Dermis blood vessel endothelial cell (primary cell): ENCODE results near the gene CHRNE. TPM values are rescaled to one million over a fixed set of nuclear protein-coding genes. Genes with fewer than 3 reads are reported as not detected.
A peak's percentile ranks its signal among the peaks of the same experiment; 100 is the strongest.

Experiments
- DNase-seq: peaks from one replicate; pipeline ENCODE4 v3.0.0; 2010
- total RNA-seq: library from RNA; depleted of rRNA; stranded (reverse); fragments of >200 nt; gene quantifications from 2 replicates; pipeline ENCODE4 v1.2.3, GENCODE V29; 2014

Gene CHRNE
- total RNA-seq, 1 donor from 2014 or later = 0.85 TPM

DNA sequence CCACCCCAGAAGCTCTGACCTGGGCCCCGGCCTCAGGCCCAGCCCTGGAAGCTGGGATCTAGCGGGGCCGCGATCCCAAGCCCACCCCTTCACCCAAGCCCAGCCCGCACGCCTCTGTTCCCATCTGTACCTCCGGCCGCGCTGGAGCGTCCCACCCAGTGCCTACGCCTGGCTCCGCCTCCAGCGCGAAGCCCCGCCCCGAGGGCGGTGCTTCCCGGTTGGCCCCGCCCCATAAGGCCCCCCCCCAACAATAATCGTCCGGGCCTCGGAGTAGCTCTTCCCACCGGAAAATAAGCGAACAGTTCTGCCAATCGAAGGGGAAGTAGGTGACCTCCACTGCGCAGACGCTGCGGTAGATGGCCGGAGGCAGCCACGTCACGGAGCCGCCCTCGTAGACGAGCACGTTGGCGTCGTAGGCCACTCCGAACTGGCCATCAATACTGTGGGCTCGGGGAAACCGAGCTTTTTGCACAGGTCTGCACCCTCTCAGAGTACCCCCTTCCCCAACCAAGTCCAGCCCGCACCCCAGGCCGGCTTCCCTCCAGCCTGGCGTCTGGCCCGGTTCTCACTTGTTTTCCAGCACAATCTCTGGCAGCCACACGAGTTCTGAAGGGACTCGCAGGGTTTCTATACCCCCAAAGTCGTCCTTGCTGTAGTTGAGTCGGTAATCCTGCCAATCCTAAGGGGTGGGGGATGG is 1.1 kb downstream of the CHRNE start:
- peak; percentile 77 for DNase-seq

DNA sequence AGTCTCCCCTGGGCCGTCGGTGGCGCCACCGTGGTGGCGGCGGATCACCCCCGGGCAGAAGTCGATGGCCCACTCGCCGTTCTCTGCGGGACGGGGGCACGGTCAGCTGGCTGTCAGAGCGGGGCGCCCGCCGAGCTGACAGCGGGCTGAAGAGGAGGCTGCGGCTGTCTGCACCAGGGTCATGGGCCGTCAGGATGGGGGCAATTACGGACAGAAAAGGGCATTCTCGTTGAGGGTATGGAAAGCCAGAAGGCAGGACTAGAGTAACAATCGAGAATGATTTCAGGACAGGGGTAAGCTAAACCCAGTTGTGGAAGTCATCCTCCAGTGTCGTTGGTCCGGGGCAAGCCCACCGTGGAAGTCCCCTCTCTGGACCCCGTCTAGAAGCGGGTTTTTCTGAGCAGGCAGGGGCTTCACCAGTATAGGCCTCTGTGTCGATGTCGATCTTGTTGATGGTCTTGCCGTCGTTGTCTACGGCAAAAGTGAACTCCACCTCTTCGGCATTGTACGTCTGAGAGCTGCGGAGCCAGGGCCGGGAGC is 1.7 kb downstream of the CHRNE start:
- no peak for DNase-seq

- DNase-seq = peak; percentile 54
Observed at GRCh38 chr17:4900231-4901107, 2.4 kb downstream of the CHRNE start.

- peak; percentile 78 for DNase-seq
Observed at GRCh38 chr17:4899341-4900230, 3.3 kb downstream of the CHRNE start, which contains the start of gene C17orf107. Gene C17orf107, plus strand, starts transcription at chr17:4899536. Its CDS starts 227 bp downstream, at chr17:4899763.

DNA sequence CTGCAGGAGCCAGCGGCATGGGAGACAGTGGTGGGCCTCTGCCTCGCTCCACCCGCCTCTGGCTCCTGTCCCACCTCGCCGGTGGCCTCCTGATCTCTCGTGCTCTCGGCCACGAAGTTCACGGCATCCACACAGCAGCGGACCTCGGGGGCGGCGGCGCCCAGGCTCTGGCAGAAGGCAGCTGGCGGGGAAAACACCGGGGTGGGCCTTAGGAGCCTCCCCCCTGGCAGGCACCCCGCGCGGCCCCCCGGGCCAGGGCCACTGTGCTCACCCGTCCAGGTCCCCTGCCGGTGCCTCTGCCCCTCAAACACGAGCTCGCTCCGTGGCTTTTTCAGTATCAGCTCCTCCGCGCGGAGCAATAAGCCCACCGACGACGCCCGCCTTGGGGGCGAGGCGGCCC is 4.0 kb downstream of the CHRNE start:
- no peak for DNase-seq

DNA sequence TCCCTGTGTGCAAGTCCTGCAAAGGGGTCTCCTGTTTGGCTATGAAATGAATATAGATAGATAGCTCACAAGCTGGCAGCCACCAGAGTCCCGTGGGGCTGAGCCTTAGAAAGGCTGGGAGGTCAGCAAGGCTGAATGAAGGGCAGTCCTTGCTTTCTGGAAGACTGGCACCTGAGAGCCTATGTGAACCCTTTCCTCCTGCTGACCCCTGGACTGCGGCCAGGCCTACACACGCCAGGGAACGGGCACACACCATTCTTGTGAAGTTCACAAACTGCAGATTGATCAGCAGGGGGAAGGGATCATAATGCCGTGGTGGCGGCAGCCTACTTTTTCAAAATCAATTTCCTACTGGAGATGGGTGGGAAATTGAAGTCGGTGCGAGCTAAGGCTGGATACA is 4.5 kb downstream of the CHRNE start:
- no peak for DNase-seq

DNA sequence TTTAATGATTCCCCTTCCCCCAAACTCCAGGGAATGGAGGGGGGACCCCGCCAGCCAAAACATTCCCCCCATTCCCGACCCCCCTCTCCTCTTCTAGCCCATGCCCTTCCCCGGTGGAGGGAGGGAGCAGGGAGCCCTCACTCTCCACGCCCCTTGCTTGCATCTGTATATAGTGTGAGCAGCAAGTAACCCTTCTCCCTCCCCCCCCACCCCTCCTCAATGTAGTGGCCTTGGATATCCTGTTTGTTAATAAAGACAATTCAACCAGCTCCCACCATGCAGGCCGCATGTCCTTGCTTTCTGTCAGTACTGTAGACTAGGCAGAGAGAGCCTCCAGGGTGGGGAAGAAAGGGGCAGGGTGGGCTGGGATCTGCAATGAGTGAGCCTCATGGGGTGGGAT is 5.1 kb downstream of the CHRNE start:
- no peak for DNase-seq

DNA sequence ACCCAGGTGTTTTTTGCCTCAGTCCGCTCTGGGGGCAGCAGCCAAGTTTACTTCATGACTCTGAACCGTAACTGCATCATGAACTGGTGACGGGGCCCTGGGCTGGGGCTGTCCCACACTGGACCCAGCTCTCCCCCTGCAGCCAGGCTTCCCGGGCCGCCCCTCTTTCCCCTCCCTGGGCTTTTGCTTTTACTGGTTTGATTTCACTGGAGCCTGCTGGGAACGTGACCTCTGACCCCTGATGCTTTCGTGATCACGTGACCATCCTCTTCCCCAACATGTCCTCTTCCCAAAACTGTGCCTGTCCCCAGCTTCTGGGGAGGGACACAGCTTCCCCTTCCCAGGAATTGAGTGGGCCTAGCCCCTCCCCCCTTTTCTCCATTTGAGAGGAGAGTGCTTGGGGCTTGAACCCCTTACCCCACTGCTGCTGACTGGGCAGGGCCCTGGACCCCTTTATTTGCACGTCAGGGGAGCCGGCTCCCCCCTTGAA is 5.7 kb downstream of the CHRNE start:
- DNase-seq = no peak

GRCh38 chr17:4896332-4897197 is 6.3 kb downstream of the CHRNE start:
- DNase-seq = no peak

- DNase-seq = no peak
Observed at GRCh38 chr17:4895657-4896331, 7.1 kb downstream of the CHRNE start.

DNA sequence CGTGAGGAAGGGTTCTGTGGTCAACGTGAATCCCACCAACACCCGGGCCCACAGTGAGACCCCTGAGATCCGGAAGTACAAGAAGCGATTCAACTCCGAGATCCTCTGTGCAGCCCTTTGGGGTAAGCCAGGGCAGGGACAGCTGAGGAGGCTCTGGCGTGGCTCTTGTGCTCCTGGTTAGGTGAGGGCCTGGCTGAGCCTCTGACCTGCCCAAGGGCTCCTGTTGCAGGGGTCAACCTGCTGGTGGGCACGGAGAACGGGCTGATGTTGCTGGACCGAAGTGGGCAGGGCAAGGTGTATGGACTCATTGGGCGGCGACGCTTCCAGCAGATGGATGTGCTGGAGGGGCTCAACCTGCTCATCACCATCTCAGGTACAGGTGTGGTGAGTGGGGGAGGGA is 7.8 kb downstream of the CHRNE start:
- DNase-seq = no peak

DNA sequence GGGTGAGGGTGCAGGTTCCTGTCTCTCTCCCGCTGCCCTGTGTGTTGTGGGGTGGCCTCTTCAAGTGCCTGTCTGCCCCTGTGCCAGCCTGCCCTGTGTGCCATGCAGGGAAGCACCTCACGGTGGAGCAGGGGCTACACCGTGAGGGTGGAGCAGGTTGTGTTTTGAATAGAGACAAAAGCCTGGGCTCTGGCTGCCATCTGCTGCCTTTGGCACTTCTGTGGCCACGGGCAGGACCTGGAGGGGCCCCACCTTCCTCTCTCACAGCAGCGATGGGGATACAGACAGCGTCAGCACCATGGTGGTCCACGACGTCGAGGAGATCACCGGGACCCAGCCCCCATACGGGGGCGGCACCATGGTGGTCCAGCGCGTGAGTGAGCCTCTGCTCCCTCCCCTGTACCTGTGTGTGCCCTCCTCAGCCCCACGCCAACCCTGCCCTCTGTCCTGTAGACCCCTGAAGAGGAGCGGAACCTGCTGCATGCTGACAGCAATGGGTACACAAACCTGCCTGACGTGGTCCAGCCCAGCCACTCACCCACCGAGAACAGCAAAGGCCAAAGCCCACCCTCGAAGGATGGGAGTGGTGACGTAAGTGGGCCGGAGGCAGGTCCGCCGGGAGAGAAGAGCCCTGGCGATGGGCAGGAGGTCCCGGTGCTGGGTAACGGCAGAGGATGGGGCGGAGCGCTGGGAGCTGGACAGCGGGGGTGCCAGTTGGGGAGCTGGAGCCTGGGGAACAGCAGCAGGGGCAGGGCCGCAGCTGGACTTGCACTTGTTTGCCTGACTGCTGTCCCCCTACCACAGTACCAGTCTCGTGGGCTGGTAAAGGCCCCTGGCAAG is 9.0 kb downstream of the CHRNE start:
- DNase-seq = no peak

DNA sequence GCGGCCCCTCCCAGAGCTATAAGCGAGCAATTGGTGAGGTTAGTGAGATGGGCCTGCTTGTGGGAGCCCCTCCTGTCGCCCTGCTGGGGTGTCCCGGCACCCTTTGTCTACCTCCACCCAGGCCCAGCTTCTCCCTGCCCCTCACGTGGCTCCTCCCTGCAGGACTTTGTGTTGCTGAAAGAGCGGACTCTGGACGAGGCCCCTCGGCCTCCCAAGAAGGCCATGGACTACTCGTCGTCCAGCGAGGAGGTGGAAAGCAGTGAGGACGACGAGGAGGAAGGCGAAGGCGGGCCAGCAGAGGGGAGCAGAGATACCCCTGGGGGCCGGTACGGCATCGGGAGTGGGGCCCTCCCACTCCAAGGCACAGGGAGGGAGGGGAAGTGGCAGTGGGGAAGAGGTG is 9.6 kb downstream of the CHRNE start:
- DNase-seq = no peak

GRCh38 chr17:4892499-4893221 is 10.2 kb downstream of the CHRNE start:
- DNase-seq = no peak

GRCh38 chr17:4891411-4892410 is 11.2 kb downstream of the CHRNE start:
- no peak for DNase-seq

- DNase-seq = no peak
Observed at GRCh38 chr17:4887581-4887980, 15.3 kb downstream of the CHRNE start.

DNA sequence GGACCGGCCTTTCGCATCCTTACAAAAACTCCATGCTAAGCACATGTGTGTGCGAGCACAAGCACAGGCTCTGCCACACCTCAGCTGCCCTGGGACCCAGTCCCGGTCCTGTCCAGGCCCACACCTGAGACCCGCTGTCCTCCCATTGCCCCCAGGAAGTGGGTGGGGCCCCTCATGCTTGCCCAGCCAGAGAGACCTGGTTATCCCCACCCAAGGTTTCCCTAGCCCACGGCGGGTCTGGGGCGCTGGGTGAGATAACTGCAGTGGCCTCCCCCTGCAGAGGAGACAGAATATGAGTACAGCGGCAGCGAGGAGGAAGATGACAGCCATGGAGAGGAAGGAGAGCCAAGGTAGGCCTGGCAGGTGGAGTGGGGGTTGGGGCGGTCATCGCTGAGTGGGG is 16.1 kb downstream of the CHRNE start:
- DNase-seq = no peak

DNA sequence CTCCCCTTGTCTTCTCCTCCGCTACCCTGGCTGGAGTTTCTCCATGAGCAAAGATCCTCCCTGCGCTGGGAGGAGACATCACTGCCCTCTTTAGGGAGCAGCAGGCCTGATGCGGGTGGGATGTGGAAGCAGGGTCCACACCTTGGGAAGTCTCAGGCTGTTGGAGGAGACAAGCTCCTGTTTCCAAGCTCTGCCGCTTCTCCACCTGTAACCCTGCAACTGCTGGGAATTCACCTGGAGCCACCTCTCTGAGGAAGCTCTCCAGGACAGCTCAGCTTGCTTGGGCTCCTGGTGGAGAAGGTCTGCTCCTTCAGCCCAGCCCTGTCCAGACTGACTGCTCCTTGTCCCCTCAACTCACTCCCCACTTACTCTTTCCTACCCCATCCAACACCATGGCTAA is 18.4 kb downstream of the CHRNE start:
- no peak for DNase-seq
